Retinal pigment epithelial cell (primary cell): ENCODE measurements around the gene LARGE1.

Experiments
- DNase-seq: peaks from one replicate; pipeline ENCODE4 v3.0.0-alpha.2; 2010; ENCODE audit warnings: low read depth
- H3K4me3 ChIP-seq: 2 replicates; pipeline ENCODE4 v1.5.1; 2011; ENCODE audit warnings: mild to moderate bottlenecking, low read length, control low read depth, moderate library complexity
- CTCF ChIP-seq: conservative IDR thresholded peaks from 2 replicates; pipeline ENCODE4 v1.5.1; 2011; ENCODE audit warnings: low read depth, low read length, control low read depth, inconsistent platforms

LARGE1 gene

GRCh38 chr22:33539902-33540751, 380.1 kb downstream of the LARGE1 start:
- no peak for TF ChIP-seq CTCF
- no peak overlapping the region for H3K4me3 ChIP-seq
- peak; percentile 12 for DNase-seq

- H3K4me3 ChIP-seq: no peak overlapping the region
- DNase-seq: no peak
- no peak for TF ChIP-seq CTCF
Observed at GRCh38 chr22:33539202-33539901, 380.9 kb downstream of the LARGE1 start.

- no peak for DNase-seq
- no peak for TF ChIP-seq CTCF
- H3K4me3 ChIP-seq: no peak overlapping the region
Observed at GRCh38 chr22:33538277-33538885, 381.9 kb downstream of the LARGE1 start.

GRCh38 chr22:33537059-33537458, 383.2 kb downstream of the LARGE1 start:
- H3K4me3 ChIP-seq: no peak overlapping the region
- no peak for DNase-seq
- TF ChIP-seq CTCF: no peak

GRCh38 chr22:33535937-33536875, 384.1 kb downstream of the LARGE1 start:
- no peak overlapping the region for H3K4me3 ChIP-seq
- DNase-seq: no peak
- no peak for TF ChIP-seq CTCF

- TF ChIP-seq CTCF: no peak
- no peak for DNase-seq
- H3K4me3 ChIP-seq: no peak overlapping the region
Observed at GRCh38 chr22:33529424-33530113, 390.7 kb downstream of the LARGE1 start.
